PFSK-1 (cell line): ENCODE results near the gene IP6K1. TPM values are rescaled to one million over a fixed set of nuclear protein-coding genes. Genes with fewer than 3 reads are reported as not detected.

Source experiments
- FOXP2 ChIP-seq: optimal IDR thresholded peaks from 2 replicates; pipeline ENCODE3; 2011; ENCODE audit warnings: borderline replicate concordance, control low read depth, inconsistent platforms; ENCODE audit not compliant: insufficient read depth; ENCODE audit errors: extremely low read length, extremely low read depth
- POLR2AphosphoS5 ChIP-seq: IDR thresholded peaks from 2 replicates; pipeline ENCODE4 v1.6.1; 2012; ENCODE audit warnings: low read depth, mild to moderate bottlenecking, control low read depth, low read length, moderate library complexity
- REST ChIP-seq, 2 experiments: IDR thresholded peaks; 2 replicates each; pipeline versions ENCODE4 v1.6.1 to v1.8.0; 2011 to 2012; ENCODE audit warnings: low read depth in 2 of 2, low read length in 2 of 2, control low read depth in 1 of 2, inconsistent platforms in 1 of 2, mild to moderate bottlenecking in 1 of 2, moderate library complexity in 1 of 2; ENCODE audit not compliant: insufficient read depth in 1 of 2
- SIN3A ChIP-seq: IDR thresholded peaks from 2 replicates; pipeline ENCODE4 v1.6.1; 2012; ENCODE audit warnings: mild to moderate bottlenecking, low read length, moderate library complexity, borderline replicate concordance; ENCODE audit not compliant: insufficient read depth
- TAF1 ChIP-seq: IDR thresholded peaks from 2 replicates; pipeline ENCODE4 v1.6.1; 2012; ENCODE audit warnings: low read length, control low read depth, borderline replicate concordance; ENCODE audit not compliant: insufficient read depth
- polyA plus RNA-seq: library from polyadenylated mRNA; unstranded; fragments of >200 nt; gene quantifications from one replicate; pipeline ENCODE4 v1.2.1, GENCODE V29; 2012; ENCODE audit warnings: low read depth, missing spikeins; ENCODE audit not compliant: insufficient read length

IP6K1 gene
- 50.7 TPM for polyA plus RNA-seq

DNA sequence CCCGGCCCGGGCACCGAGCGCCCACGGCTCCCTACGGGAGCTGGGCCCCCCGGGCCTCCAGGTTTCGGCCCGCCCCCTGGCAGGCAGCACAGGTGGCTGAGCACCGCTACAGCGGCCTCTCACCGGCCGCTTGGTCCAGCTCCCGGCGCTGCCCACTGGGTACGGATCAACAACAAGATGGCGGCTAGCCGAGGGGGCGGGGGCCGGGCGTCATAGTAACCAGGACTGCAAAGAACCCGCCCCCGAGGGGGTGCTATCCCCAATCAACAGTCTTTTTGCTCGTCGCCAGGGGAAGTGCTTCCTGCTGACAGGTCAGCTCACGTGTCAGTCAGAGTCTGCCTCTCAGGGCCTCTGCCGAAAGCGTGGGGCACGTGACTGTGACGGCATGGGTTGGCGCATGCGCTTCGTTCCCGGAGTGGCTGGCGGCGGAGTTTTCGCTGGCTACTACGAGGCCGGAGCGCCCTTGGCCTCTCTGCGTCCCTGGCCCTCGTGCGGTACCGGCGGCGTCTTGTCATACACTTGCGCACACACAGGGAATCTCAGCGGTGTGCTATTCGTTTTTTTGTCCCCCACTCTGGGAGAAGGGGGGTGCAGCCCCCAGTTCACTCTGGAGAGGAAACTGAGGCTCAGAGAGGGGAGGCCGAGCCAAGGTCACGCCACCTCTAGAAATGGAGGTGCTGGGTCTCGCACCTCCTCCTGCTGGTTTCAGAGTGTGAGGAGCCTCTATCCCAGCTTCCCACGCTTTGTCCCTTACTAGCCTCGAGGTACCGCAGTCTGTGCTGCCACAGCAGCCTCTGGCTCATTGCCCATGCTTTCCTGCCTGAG lies at the start of gene IP6K1:
Gene IP6K1 (minus strand): TSS at position 186 of the 825 bp plus-strand sequence. CDS start 38,502 bp downstream, outside the sequence.
- TF ChIP-seq SIN3A (no peak), FOXP2 (peak; percentile 41), TAF1 (peak; percentile 51; the same call in 1 of the 2 replicates), REST (IDR thresholded peaks at IDR 0.05; ENCODE audit: insufficient read depth in 1 of 2, low read depth in 2 of 2, low read length in 2 of 2) (no peak), POLR2AphosphoS5 (peak; percentile 56; the same call in 1 of the 2 replicates)

GRCh38 chr3:49831341-49831740 lies 45.0 kb upstream of the IP6K1 start:
- no peak for TF ChIP-seq TAF1
- no peak for TF ChIP-seq FOXP2
- TF ChIP-seq REST (IDR thresholded peaks at IDR 0.05; ENCODE audit: insufficient read depth in 1 of 2, low read depth in 2 of 2, low read length in 2 of 2) = no peak
- TF ChIP-seq POLR2AphosphoS5 = no peak
- TF ChIP-seq SIN3A = no peak

DNA sequence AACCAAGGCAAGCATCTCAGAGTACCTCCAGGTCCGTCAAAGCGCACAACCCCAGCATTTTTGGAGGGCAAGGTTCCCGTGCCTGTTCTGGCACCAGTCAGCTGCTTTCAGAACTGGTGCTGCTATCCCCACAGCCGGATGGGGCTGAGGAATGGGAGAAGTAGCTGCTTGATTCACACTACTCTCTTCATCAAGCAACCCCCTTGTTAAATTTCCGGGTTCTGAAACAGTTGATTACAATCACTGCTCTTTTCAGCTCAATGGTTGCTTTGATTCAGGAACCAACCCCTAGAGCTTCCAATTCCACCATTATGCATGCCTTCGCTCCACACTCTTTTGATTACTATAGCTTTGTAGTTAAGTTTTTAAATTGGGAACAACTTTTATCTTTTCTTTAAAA lies 39.7 kb upstream of the IP6K1 start:
- no peak for TF ChIP-seq FOXP2
- TF ChIP-seq POLR2AphosphoS5 = no peak
- no peak for TF ChIP-seq SIN3A
- no peak for TF ChIP-seq TAF1
- no peak for TF ChIP-seq REST (IDR thresholded peaks at IDR 0.05; ENCODE audit: insufficient read depth in 1 of 2, low read depth in 2 of 2, low read length in 2 of 2)

DNA sequence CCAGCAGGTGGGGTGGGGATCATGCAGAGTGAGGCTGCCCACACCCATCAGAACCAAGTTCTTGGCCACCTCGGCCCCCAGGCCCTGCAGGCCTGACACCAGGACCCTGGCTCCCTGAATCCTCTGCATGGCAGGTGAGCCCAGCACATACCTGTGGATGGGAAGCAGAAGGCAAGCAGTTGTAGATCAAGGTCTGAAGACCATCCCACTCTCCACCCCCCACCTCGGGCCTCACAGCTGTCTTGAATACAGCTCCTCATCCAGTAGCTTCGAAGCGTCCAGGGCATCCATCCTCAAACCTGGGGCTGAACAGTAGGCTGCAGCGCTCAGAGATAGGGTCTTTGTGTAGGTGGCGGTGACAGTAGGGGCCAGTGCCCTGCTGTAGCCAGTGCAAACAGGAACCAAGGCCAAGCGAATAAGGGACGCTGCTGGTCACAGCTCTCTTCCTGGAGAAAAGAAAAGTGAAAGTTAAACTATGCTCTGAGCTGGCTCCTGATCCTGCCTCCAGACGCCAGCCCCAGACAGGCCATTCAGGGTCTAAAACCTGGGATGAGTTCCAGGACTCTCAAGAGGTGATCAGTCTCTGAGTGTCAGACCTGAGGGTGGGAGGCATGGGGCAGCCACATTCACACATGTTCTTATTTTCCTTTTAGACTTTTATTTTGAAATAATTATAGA lies 27.3 kb upstream of the IP6K1 start, which contains the start of gene UBA7:
Gene UBA7 (minus strand): TSS at position 457 of the 678 bp plus-strand sequence. CDS start 166 bp downstream, at position 291.
- no peak for TF ChIP-seq REST (IDR thresholded peaks at IDR 0.05; ENCODE audit: insufficient read depth in 1 of 2, low read depth in 2 of 2, low read length in 2 of 2)
- no peak for TF ChIP-seq POLR2AphosphoS5
- TF ChIP-seq FOXP2 = no peak
- TF ChIP-seq SIN3A = no peak
- TF ChIP-seq TAF1 = no peak
